HepG2 (cell line): ENCODE results near the gene ACBD7. TPM values are rescaled to one million over a fixed set of nuclear protein-coding genes. Genes with fewer than 3 reads are reported as not detected.

ENCODE experiments used
- ATAC-seq: fragments of 200-7000 bp; cut with Tn5 transposase; 3 replicates; pipeline ENCODE4 v1.9.1; 2020; ENCODE audit warnings: mild to moderate bottlenecking, moderate library complexity
- BruUV-seq: library from RNA; stranded (reverse); fragments of 400-500 nt; replicated peaks from 2 replicates; lab custom pipeline; 2021; lab: Mats Ljungman, UMichigan
- CTCF ChIA-PET: fragments of 300-600 bp; formaldehyde crosslinking; extraction: SDS; loops from one replicate; lab custom pipeline; 2021; ENCODE audit warnings: low total read pairs, inconsistent platforms, low intra/inter-chr PET ratio; lab: Yijun Ruan, JAX
- POLR2A ChIA-PET: fragments of 350-600 bp; sonication (Branson Sonifier 250); formaldehyde crosslinking; loops from one replicate; lab custom pipeline; 2020; ENCODE audit warnings: antibody characterized with exemption, inconsistent platforms; lab: Yijun Ruan, JAX
- DNase-seq: peaks from one replicate; pipeline ENCODE4 v3.0.0-alpha.2; 2015; ENCODE audit warnings: low spot score
- FAIRE-seq: peaks from 3 replicates; lab custom pipeline; 2011; peaks lifted over from hg19 to GRCh38; lab: Jason Lieb, UNC
- H2AFZ ChIP-seq: one replicate; pipeline ENCODE4 v1.6.1; 2011; ENCODE audit warnings: low read length, inconsistent platforms
- H3K27ac ChIP-seq: fragments of 300-600 bp; 3 replicates; pipeline ENCODE4 v1.8.0; 2011; ENCODE audit warnings: mixed run types, mild to moderate bottlenecking, mixed read lengths, low read length, inconsistent platforms; ENCODE audit not compliant: insufficient read depth; ENCODE audit errors: extremely low read length
- H3K27me3 ChIP-seq, 2 experiments: fragments of 200-600 bp in 1 of 2; 2 replicates in 1 of 2; 3 replicates in 1 of 2; pipeline versions ENCODE4 v1.6.0 to v1.8.0; 2011; ENCODE audit warnings: low read length in 2 of 2, mild to moderate bottlenecking in 2 of 2, moderate library complexity in 2 of 2, inconsistent platforms in 1 of 2; ENCODE audit not compliant: insufficient read depth in 2 of 2, control insufficient read depth in 1 of 2
- H3K36me3 ChIP-seq, 2 experiments: fragments of 200-600 bp in 1 of 2; replicated peaks in 1 of 2; 2 replicates in 1 of 2; 3 replicates in 1 of 2; pipeline versions ENCODE4 v1.5.1 to v1.8.0; 2011; ENCODE audit warnings: low read length in 2 of 2, inconsistent platforms in 1 of 2; ENCODE audit not compliant: insufficient read depth in 2 of 2, control insufficient read depth in 1 of 2
- H3K4me1 ChIP-seq: 2 replicates; pipeline ENCODE4 v1.5.1; 2012; ENCODE audit warnings: low read length, inconsistent platforms; ENCODE audit not compliant: insufficient read depth
- H3K4me2 ChIP-seq: 2 replicates; pipeline ENCODE4 v1.6.0; 2011; ENCODE audit warnings: low read depth, low read length, inconsistent platforms
- H3K4me3 ChIP-seq, 3 experiments: fragments of 200-600 bp in 1 of 3; sonication (generic), shearing (Covaris generic) in 1 of 3; replicated peaks in 1 of 3; 2 replicates each; pipeline ENCODE4 v1.5.1; 2011 to 2016; ENCODE audit warnings: low read length in 3 of 3, inconsistent platforms in 2 of 3, low read depth in 2 of 3, mild to moderate bottlenecking in 2 of 3, control low read depth in 1 of 3, mixed read lengths in 1 of 3; ENCODE audit not compliant: insufficient read depth in 1 of 3
- H3K79me2 ChIP-seq: one replicate; pipeline ENCODE4 v1.6.1; 2011; ENCODE audit warnings: low read length, inconsistent platforms; ENCODE audit not compliant: insufficient read depth
- H3K9ac ChIP-seq: 2 replicates; pipeline ENCODE4 v1.6.0; 2011; ENCODE audit warnings: mild to moderate bottlenecking, low read depth, low read length, inconsistent platforms; ENCODE audit not compliant: insufficient read depth
- H3K9me3 ChIP-seq: 2 replicates; pipeline ENCODE4 v1.5.1; 2012; ENCODE audit warnings: mild to moderate bottlenecking, low read length
- H4K20me1 ChIP-seq: 2 replicates; pipeline ENCODE4 v1.6.0; 2011; ENCODE audit warnings: inconsistent platforms, mild to moderate bottlenecking, low read length, moderate library complexity; ENCODE audit not compliant: insufficient read depth
- ATF2 ChIP-seq: sonication (generic); formaldehyde crosslinking; IDR thresholded peaks from 2 replicates; pipeline ENCODE4 v1.4.0; 2020; ENCODE audit warnings: missing genetic modification reagents
- KLF12 ChIP-seq: sonication (generic); formaldehyde crosslinking; IDR thresholded peaks from 2 replicates; pipeline ENCODE4 v1.4.0; 2020; ENCODE audit warnings: missing genetic modification reagents, borderline replicate concordance
- MAF1 ChIP-seq: sonication (generic); formaldehyde crosslinking; IDR thresholded peaks from 2 replicates; pipeline ENCODE4 v1.5.0; 2020; ENCODE audit warnings: missing genetic modification reagents, borderline replicate concordance
- NFYC ChIP-seq: IDR thresholded peaks from 2 replicates; pipeline ENCODE4 v1.6.1; 2016; ENCODE audit warnings: missing genetic modification reagents, missing compliant biosample characterization
- POLR2AphosphoS2 ChIP-seq: IDR thresholded peaks from 2 replicates; pipeline ENCODE4 v1.6.1; 2011; ENCODE audit warnings: low read depth, low read length, improper control_type of control experiment
- SIN3B ChIP-seq: fragments of 150-350 bp; IDR thresholded peaks from 2 replicates; pipeline ENCODE4 v1.6.1; 2014; ENCODE audit warnings: low read length
- SNAI1 ChIP-seq: sonication (generic); formaldehyde crosslinking; IDR thresholded peaks from 2 replicates; pipeline ENCODE4 v1.5.0; 2020; ENCODE audit warnings: mild to moderate bottlenecking, missing genetic modification reagents, borderline replicate concordance
- SRF ChIP-seq: IDR thresholded peaks from 2 replicates; pipeline ENCODE4 v1.6.1; 2011; ENCODE audit warnings: mild to moderate bottlenecking, low read depth, low read length, moderate library complexity
- TFDP1 ChIP-seq: IDR thresholded peaks from 2 replicates; pipeline ENCODE4 v1.6.1; 2016; ENCODE audit warnings: missing compliant biosample characterization, missing genetic modification reagents, borderline replicate concordance
- TOE1 ChIP-seq: sonication (generic); formaldehyde crosslinking; IDR thresholded peaks from 2 replicates; pipeline ENCODE4 v1.4.0; 2020; ENCODE audit warnings: mild to moderate bottlenecking, missing genetic modification reagents
- YEATS4 ChIP-seq: sonication (generic); formaldehyde crosslinking; IDR thresholded peaks from 2 replicates; pipeline ENCODE4 v1.4.0; 2020; ENCODE audit warnings: missing genetic modification reagents, borderline replicate concordance
- ZFP82 ChIP-seq: sonication (generic); formaldehyde crosslinking; IDR thresholded peaks from 2 replicates; pipeline ENCODE4 v1.5.1; 2020; ENCODE audit warnings: mild to moderate bottlenecking, missing genetic modification reagents, borderline replicate concordance
- ZNF350 ChIP-seq: sonication (generic); formaldehyde crosslinking; IDR thresholded peaks from 2 replicates; pipeline ENCODE4 v1.4.0; 2020; ENCODE audit warnings: mild to moderate bottlenecking, low read depth, missing genetic modification reagents, borderline replicate concordance
- ZNF446 ChIP-seq: sonication (generic); formaldehyde crosslinking; IDR thresholded peaks from 2 replicates; pipeline ENCODE4 v1.5.0; 2020; ENCODE audit warnings: mild to moderate bottlenecking, missing genetic modification reagents
- ZNF747 ChIP-seq: sonication (generic); formaldehyde crosslinking; IDR thresholded peaks from 2 replicates; pipeline ENCODE4 v1.8.1; 2023; ENCODE audit warnings: missing genetic modification reagents, mild to moderate bottlenecking, borderline replicate concordance
- ZNF776 ChIP-seq: sonication (generic); formaldehyde crosslinking; IDR thresholded peaks from 2 replicates; pipeline ENCODE4 v1.4.0; 2020; ENCODE audit warnings: mild to moderate bottlenecking, missing genetic modification reagents
- ZNF790 ChIP-seq: sonication (generic); formaldehyde crosslinking; IDR thresholded peaks from 2 replicates; pipeline ENCODE4 v1.8.0; 2022; ENCODE audit warnings: missing genetic modification reagents, mild to moderate bottlenecking, borderline replicate concordance
- ZSCAN30 ChIP-seq: sonication (generic); formaldehyde crosslinking; IDR thresholded peaks from 2 replicates; pipeline ENCODE4 v1.5.0; 2020; ENCODE audit warnings: mild to moderate bottlenecking, missing genetic modification reagents
- WGBS: methylation state at CpG from one replicate; pipeline ENCODE4 v1.1.6; 2017; ENCODE audit warnings: low lambda C conversion rate; 5-methylcytosine and 5-hydroxymethylcytosine counted together
- in situ Hi-C: cut with HindIII; loops from 2 replicates; pipeline ENCODE4 v1.10.0; 2017; ENCODE audit warnings: low pct_unique_long_range_greater_than_20kb; ENCODE audit not compliant: extremely low pct_ligation_motif_present
- intact Hi-C: fragments of 100-400 bp; cut with micrococcal nuclease; formaldehyde crosslinking; loops from one replicate; pipeline ENCODE4 v1.10.0; 2022; ENCODE audit not compliant: unreplicated experiment
- polyA plus RNA-seq, 8 experiments: library from polyadenylated mRNA; depleted of rRNA in 3 of 8; stranded (reverse) in 7 of 8; unstranded in 1 of 8; fragments of >200 nt; fragmentation: Illumina TruSeq in 4 of 8; extraction: Trizol in 4 of 8; gene quantifications; 2 replicates each; pipeline versions ENCODE4 v1.2.1 to v1.2.3, GENCODE V29; 2011 to 2016; ENCODE audit warnings: low read depth in 4 of 8, missing spikeins in 1 of 8, mixed read lengths in 1 of 8; ENCODE audit not compliant: insufficient read depth in 1 of 8
- total RNA-seq, 5 experiments: library from RNA; depleted of rRNA; stranded (reverse); fragments of >200 nt; fragmentation: Illumina TruSeq; extraction: Trizol; gene quantifications; 2 replicates each; pipeline ENCODE4 v1.2.3, GENCODE V29; 2016; ENCODE audit warnings: low read depth in 1 of 5

The ACBD7 gene
- total and polyA plus RNA-seq, 2 of the 13 experiments (the other 11 are each of a cell fraction or from before 2014, with no cell fraction given): 1.4 to 2.6 TPM

GRCh38 chr10:15096661-15097010 lies 8.1 kb upstream of the ACBD7 start:
- FAIRE-seq (no peak), ATAC-seq (no peak), DNase-seq (no peak)
- H3K79me2 ChIP-seq: peaks cover 29% of the 10 kb centered on the region
- peak overlapping the region; percentile 66 to 92 (median 82) for H3K4me3 ChIP-seq
- in situ Hi-C loops: no loop called here
- peak overlapping the region; percentile 97 for H3K27ac ChIP-seq
- BruUV-seq: TSS peak; percentile 62
- peaks cover 0 to 2% of the 10 kb centered on the region in 2 experiments; a peak in 1 of 5 replicates for H3K36me3 ChIP-seq
- intact Hi-C loops: no loop called here
- H3K4me2 ChIP-seq: peak overlapping the region; percentile 99
- peak overlapping the region; percentile 97 for H3K9ac ChIP-seq
- no peaks in the 10 kb centered on the region for H4K20me1 ChIP-seq
- WGBS: 2% methylated on average over 11 of the region's 11 CpGs
- H3K9me3 ChIP-seq: no peaks in the 10 kb centered on the region
- peak overlapping the region; percentile 85 for H2AFZ ChIP-seq
- TF ChIP-seq ZNF446 (CRISPR knock-in tag) (no peak), ZNF790 (CRISPR knock-in tag) (0 out of 2 replicates have a peak, but pooled peaks have one; percentile 2), SIN3B (0 out of 2 replicates have a peak, but pooled peaks have one; percentile 27), ZNF747 (CRISPR knock-in tag) (no peak), ZNF776 (CRISPR knock-in tag) (no peak), YEATS4 (no peak), KLF12 (CRISPR knock-in tag) (peak; percentile 9; the same call in 1 of the 2 replicates), ZNF350 (CRISPR knock-in tag) (no peak), TOE1 (CRISPR knock-in tag) (no peak), TFDP1 (CRISPR knock-in tag) (no peak), ZSCAN30 (CRISPR knock-in tag) (0 out of 2 replicates have a peak, but pooled peaks have one; percentile 8), SNAI1 (0 out of 2 replicates have a peak, but pooled peaks have one; percentile 7), ZFP82 (CRISPR knock-in tag) (no peak), ATF2 (no peak), NFYC (no peak), POLR2AphosphoS2 (no peak), MAF1 (CRISPR knock-in tag) (no peak), SRF (0 out of 2 replicates have a peak, but pooled peaks have one; percentile 1)
- POLR2A ChIA-PET: no interaction called here
- peaks cover 28% of the 10 kb centered on the region for H3K4me1 ChIP-seq
- CTCF ChIA-PET: no interaction called here
- no peaks in the 10 kb centered on the region; a peak in 1 of 5 replicates for H3K27me3 ChIP-seq
